CD4-positive, alpha-beta T cell (primary cell): ENCODE data around the gene SPOCK1. TPM values are rescaled to one million over a fixed set of nuclear protein-coding genes. Genes with fewer than 3 reads are reported as not detected.

Experiments
- ATAC-seq: fragments of 200-7000 bp; cut with Tn5 transposase; one replicate; pipeline ENCODE4 v1.10.0; 2022; ENCODE audit warnings: mild to moderate bottlenecking; ENCODE audit not compliant: poor library complexity
- CTCF ChIA-PET: fragments of 350-600 bp; sonication (Branson Sonifier 250); formaldehyde crosslinking; loops from one replicate; lab custom pipeline; 2021; ENCODE audit warnings: antibody characterized with exemption, inconsistent platforms; lab: Charles Lee
- POLR2A ChIA-PET: fragments of 350-600 bp; sonication (Branson Sonifier 250); formaldehyde crosslinking; loops from one replicate; lab custom pipeline; 2021; ENCODE audit warnings: antibody characterized with exemption, inconsistent platforms; lab: Charles Lee
- DNase-seq, 14 experiments: peaks; one replicate each; pipeline ENCODE4 v3.0.0-alpha.2; 2013 to 2020; ENCODE audit warnings: mixed read lengths in 2 of 14
- H3K27ac ChIP-seq, 2 donors: one replicate each; pipeline versions ENCODE4 v1.5.1 to v1.7.0; 2013; ENCODE audit warnings: low read length in 2 of 2, low read depth in 1 of 2, mild to moderate bottlenecking in 1 of 2
- H3K27me3 ChIP-seq, 2 experiments: 1 replicate in 1 of 2; 2 replicates in 1 of 2; pipeline versions ENCODE4 v1.6.1 to v1.7.0; 2013; ENCODE audit warnings: low read length in 2 of 2, control low read depth in 1 of 2, mild to moderate bottlenecking in 1 of 2, moderate library complexity in 1 of 2; ENCODE audit not compliant: insufficient read depth in 2 of 2, control insufficient read depth in 1 of 2
- H3K36me3 ChIP-seq: one replicate; pipeline ENCODE4 v1.6.1; 2013; ENCODE audit warnings: low read length, control low read depth; ENCODE audit not compliant: insufficient read depth
- H3K4me1 ChIP-seq: one replicate; pipeline ENCODE4 v1.6.1; 2013; ENCODE audit warnings: low read length, control low read depth; ENCODE audit not compliant: insufficient read depth
- H3K4me3 ChIP-seq: one replicate; pipeline ENCODE4 v1.5.1; 2013; ENCODE audit warnings: mild to moderate bottlenecking, low read length, moderate library complexity
- H3K9me3 ChIP-seq, 2 experiments: 1 replicate in 1 of 2; 2 replicates in 1 of 2; pipeline versions ENCODE4 v1.6.1 to v1.7.0; 2013; ENCODE audit warnings: low read length in 2 of 2, mild to moderate bottlenecking in 2 of 2, control low read depth in 1 of 2, moderate library complexity in 1 of 2; ENCODE audit not compliant: control insufficient read depth in 1 of 2, insufficient read depth in 1 of 2
- H3K27ac Mint-ChIP-seq: one replicate; pipeline ENCODE4 v1.8.0; 2020; ENCODE audit warnings: mixed read lengths
- H3K27me3 Mint-ChIP-seq: one replicate; pipeline ENCODE4 v1.8.0; 2021; ENCODE audit warnings: mixed read lengths
- H3K36me3 Mint-ChIP-seq: one replicate; pipeline ENCODE4 v1.8.0; 2021; ENCODE audit warnings: low read depth, mixed read lengths
- H3K4me1 Mint-ChIP-seq: one replicate; pipeline ENCODE4 v1.8.0; 2021; ENCODE audit warnings: low read depth, mixed read lengths
- H3K4me3 Mint-ChIP-seq: one replicate; pipeline ENCODE4 v1.8.0; 2020; ENCODE audit warnings: mild to moderate bottlenecking, mixed read lengths
- H3K9me3 Mint-ChIP-seq: one replicate; pipeline ENCODE4 v1.8.0; 2020; ENCODE audit warnings: mixed read lengths
- CTCF ChIP-seq: fragments of 200-600 bp; IDR thresholded peaks from one replicate; pipeline ENCODE4 v1.8.0; 2022; ENCODE audit warnings: antibody characterized with exemption, mild to moderate bottlenecking
- intact Hi-C, 2 experiments: fragments of 100-400 bp; cut with DNase I in 1 of 2; cut with micrococcal nuclease in 1 of 2; formaldehyde crosslinking; loops; one replicate each; pipeline versions ENCODE4 v1.15.1 to v1.9.0; 2023 to 2025; cut with DNase I, micrococcal nuclease
- total RNA-seq, 174 experiments: library from RNA in 2 of 174; stranded (reverse) in 2 of 174; gene quantifications; one replicate each; pipeline ENCODE4 v1.2.3 and lab custom pipeline; 2021 to 2026

SPOCK1 gene
- total RNA-seq, 2 experiments from 2014 or later = not detected

- intact Hi-C loops = no loop called here
- Histone ChIP-seq H3K4me1 (no peaks in the 10 kb centered on the region), H3K27me3 (no peaks in the 10 kb centered on the region), H3K4me3 (no peak overlapping the region), H3K9me3 (peaks cover 0 to 12% of the 10 kb centered on the region in 2 experiments), H3K27ac (no peak overlapping the region), H3K36me3 (no peaks in the 10 kb centered on the region)
- H3K4me1 Mint-ChIP-seq = no peaks in the 10 kb centered on the region
- ChIA-PET POLR2A (no interaction called here), CTCF (no interaction called here)
- H3K4me3 Mint-ChIP-seq = no peak overlapping the region
- H3K9me3 Mint-ChIP-seq = no peaks in the 10 kb centered on the region
- H3K27ac Mint-ChIP-seq = no peak overlapping the region
- TF ChIP-seq CTCF = no peak
- ATAC-seq (no peak), DNase-seq (no peak)
- H3K36me3 Mint-ChIP-seq = no peaks in the 10 kb centered on the region
- H3K27me3 Mint-ChIP-seq = peaks cover 9% of the 10 kb centered on the region
Measured at GRCh38 chr5:137071931-137072330, 427.2 kb downstream of the SPOCK1 start.

GRCh38 chr5:137071526-137071925, 427.6 kb downstream of the SPOCK1 start:
- Histone ChIP-seq H3K27ac (no peak overlapping the region), H3K27me3 (no peaks in the 10 kb centered on the region), H3K36me3 (no peaks in the 10 kb centered on the region), H3K4me3 (no peak overlapping the region), H3K9me3 (peaks cover 0 to 12% of the 10 kb centered on the region in 2 experiments), H3K4me1 (no peaks in the 10 kb centered on the region)
- Mint-ChIP-seq H3K9me3 (no peaks in the 10 kb centered on the region), H3K4me1 (no peaks in the 10 kb centered on the region), H3K36me3 (no peaks in the 10 kb centered on the region), H3K27me3 (peaks cover 13% of the 10 kb centered on the region), H3K4me3 (no peak overlapping the region), H3K27ac (no peak overlapping the region)
- TF ChIP-seq CTCF = no peak
- DNase-seq (no peak), ATAC-seq (no peak)
- CTCF ChIA-PET = no interaction called here
- intact Hi-C loops = no loop called here
- POLR2A ChIA-PET = no interaction called here

DNA sequence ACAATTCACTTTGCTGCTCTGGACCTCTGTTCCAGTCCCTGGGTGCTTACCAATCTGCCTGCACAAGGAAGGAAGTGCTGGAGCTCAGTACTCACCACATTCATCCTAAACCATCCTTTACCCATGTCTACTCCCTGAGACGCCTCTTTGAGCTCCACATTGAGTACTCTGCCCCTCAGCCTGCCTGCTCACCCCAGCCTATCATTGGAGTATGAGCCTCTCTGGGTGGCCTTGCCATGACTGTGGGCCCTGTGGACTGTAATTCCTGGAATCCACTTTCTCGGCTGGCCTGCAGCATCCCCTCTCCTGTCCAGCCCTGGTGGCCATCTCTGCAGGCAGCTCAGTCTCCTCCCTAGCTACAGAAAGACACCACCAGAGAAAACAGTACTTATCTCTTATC, 428.6 kb downstream of the SPOCK1 start:
- Mint-ChIP-seq H3K9me3 (no peaks in the 10 kb centered on the region), H3K27ac (no peak overlapping the region), H3K27me3 (peaks cover 14% of the 10 kb centered on the region), H3K36me3 (no peaks in the 10 kb centered on the region), H3K4me1 (no peaks in the 10 kb centered on the region), H3K4me3 (no peak overlapping the region)
- Histone ChIP-seq H3K27ac (no peak overlapping the region), H3K4me1 (no peaks in the 10 kb centered on the region), H3K9me3 (peaks cover 0 to 5% of the 10 kb centered on the region in 2 experiments), H3K27me3 (no peaks in the 10 kb centered on the region), H3K4me3 (no peak overlapping the region), H3K36me3 (no peaks in the 10 kb centered on the region)
- no peak for DNase-seq
- CTCF ChIA-PET = no interaction called here
- intact Hi-C loops = no loop called here
- no peak for ATAC-seq
- POLR2A ChIA-PET = no interaction called here
- no peak for TF ChIP-seq CTCF
